Activated naive CD8-positive, alpha-beta T cell treated with anti-CD3 and anti-CD28 coated beads for 36 hours (primary cell): ENCODE data around the gene FHL2. TPM values are rescaled to one million over a fixed set of nuclear protein-coding genes. Genes with fewer than 3 reads are reported as not detected.

Experiments
- DNase-seq: peaks from one replicate; pipeline ENCODE4 v3.0.0; 2021
- H3K27ac Mint-ChIP-seq: one replicate; pipeline ENCODE4 v1.8.0; 2022; ENCODE audit warnings: mild to moderate bottlenecking, moderate library complexity, mixed read lengths
- H3K27me3 Mint-ChIP-seq: one replicate; pipeline ENCODE4 v1.8.0; 2022; ENCODE audit warnings: mild to moderate bottlenecking, mixed read lengths
- H3K36me3 Mint-ChIP-seq: one replicate; pipeline ENCODE4 v1.8.0; 2021; ENCODE audit warnings: mild to moderate bottlenecking, mixed read lengths
- H3K4me1 Mint-ChIP-seq: one replicate; pipeline ENCODE4 v1.8.0; 2021; ENCODE audit warnings: mixed read lengths
- H3K4me3 Mint-ChIP-seq: one replicate; pipeline ENCODE4 v1.8.0; 2022; ENCODE audit warnings: mild to moderate bottlenecking, moderate library complexity, mixed read lengths
- H3K9me3 Mint-ChIP-seq: one replicate; pipeline ENCODE4 v1.8.0; 2022; ENCODE audit warnings: mixed read lengths
- total RNA-seq, 2 experiments: library from RNA; stranded (reverse); gene quantifications; one replicate each; pipeline ENCODE4 v1.2.3, GENCODE V29; 2021

Gene FHL2
- total RNA-seq, 2 experiments from 2014 or later = 4.7 to 5.1 TPM

DNA sequence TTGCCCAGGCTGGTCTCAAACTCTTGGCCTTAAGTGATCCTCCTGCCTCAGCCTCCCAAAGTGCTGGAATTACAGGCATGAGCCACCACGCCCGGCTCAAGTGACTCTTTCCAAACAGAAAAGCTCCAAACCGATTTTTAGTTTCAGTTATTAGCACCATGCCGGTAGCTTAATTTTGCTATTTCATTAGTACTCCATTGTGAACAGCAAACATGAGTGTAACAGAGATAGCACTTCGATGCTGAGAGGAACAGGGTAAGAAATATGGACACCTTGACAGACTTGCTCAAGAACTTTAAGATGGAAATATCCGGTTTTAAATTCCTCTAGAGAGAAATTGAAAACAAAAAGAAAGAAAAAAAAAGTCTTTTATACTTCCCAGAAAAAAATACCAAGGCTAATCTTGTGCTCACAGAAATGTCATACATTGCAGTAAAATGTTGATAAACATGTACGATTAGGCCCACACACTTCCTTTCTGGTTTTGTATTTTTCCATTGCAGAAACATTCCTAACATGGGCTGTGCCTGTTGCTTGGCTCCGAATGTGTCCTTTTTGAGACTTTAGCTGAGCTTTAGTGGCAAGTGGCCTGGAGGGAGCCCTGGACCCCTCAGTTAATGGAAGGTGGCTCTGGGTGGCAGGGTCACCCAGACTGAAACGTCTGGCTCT is 18.3 kb downstream of the FHL2 start:
- Mint-ChIP-seq H3K4me1 (peaks cover 3% of the 10 kb centered on the region), H3K4me3 (no peak overlapping the region)

DNA sequence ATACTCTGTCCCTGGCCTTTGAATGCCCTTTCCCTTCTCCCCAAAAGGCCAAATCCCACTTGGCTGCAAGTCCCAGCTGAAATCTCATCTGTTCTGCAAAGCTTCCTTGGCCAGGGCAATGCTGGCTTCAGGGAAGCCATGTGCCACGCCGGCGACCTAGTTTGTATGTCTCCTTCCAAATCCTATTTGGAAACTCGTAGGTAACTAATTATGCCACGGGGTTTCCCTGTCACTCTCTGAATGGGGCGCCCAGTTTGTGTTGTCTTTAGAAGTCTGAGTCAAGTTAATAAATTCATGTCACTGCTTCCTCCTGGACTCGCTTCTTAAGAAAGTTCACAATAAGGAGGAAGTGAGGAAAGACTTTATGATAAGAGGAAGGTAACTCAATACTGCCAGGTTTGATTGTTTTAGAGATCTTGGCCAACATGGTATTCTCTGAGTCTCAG is 19.1 kb downstream of the FHL2 start:
- H3K36me3 Mint-ChIP-seq = no peaks in the 10 kb centered on the region
- no peak for DNase-seq
- H3K27ac Mint-ChIP-seq = no peak overlapping the region
- no peak overlapping the region for H3K4me3 Mint-ChIP-seq
- no peaks in the 10 kb centered on the region for H3K9me3 Mint-ChIP-seq
- H3K4me1 Mint-ChIP-seq = peaks cover 3% of the 10 kb centered on the region
- no peaks in the 10 kb centered on the region for H3K27me3 Mint-ChIP-seq

More for the DNA sequence above, 18.3 kb downstream of the FHL2 start:
- Mint-ChIP-seq H3K27ac (no peak overlapping the region), H3K27me3 (no peaks in the 10 kb centered on the region), H3K36me3 (no peaks in the 10 kb centered on the region), H3K9me3 (no peaks in the 10 kb centered on the region)
- no peak for DNase-seq

- Mint-ChIP-seq H3K4me3 (no peak overlapping the region), H3K27ac (no peak overlapping the region), H3K4me1 (peaks cover 4% of the 10 kb centered on the region), H3K9me3 (no peaks in the 10 kb centered on the region), H3K36me3 (no peaks in the 10 kb centered on the region), H3K27me3 (no peaks in the 10 kb centered on the region)
- no peak for DNase-seq
These were observed 19.9 kb downstream of the FHL2 start for GRCh38 chr2:105378921-105379383.

- no peak for DNase-seq
- Mint-ChIP-seq H3K4me3 (no peak overlapping the region), H3K9me3 (no peaks in the 10 kb centered on the region), H3K4me1 (peaks cover 4% of the 10 kb centered on the region), H3K27ac (no peak overlapping the region), H3K27me3 (no peaks in the 10 kb centered on the region), H3K36me3 (no peaks in the 10 kb centered on the region)
These were observed 20.5 kb downstream of the FHL2 start for GRCh38 chr2:105378276-105378840.

- Mint-ChIP-seq H3K9me3 (no peaks in the 10 kb centered on the region), H3K36me3 (no peaks in the 10 kb centered on the region), H3K27ac (no peak overlapping the region), H3K4me3 (no peak overlapping the region), H3K27me3 (no peaks in the 10 kb centered on the region), H3K4me1 (peaks cover 4% of the 10 kb centered on the region)
- no peak for DNase-seq
These were observed 21.0 kb downstream of the FHL2 start for GRCh38 chr2:105377871-105378270.

DNA sequence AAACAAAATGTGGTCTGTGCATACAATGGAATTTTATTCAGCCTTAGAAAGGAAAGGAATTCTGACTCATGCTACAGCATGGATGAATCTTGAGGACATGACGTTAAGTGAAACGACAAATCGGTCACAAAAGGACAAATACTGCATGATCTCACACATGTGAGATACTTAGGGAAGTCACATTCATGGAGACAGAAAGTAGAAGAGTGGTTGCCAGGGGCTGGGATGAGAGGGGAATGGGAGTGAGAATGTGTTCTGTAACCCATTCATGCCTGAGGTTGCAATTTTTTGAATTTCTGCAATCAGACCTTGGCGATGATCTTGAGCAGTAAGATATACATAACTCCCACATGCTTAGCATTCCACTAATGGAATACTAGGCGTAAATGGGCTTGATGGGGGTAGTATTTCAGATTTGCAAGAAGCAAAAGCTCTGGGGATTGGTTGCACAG is 22.0 kb downstream of the FHL2 start:
- Mint-ChIP-seq H3K27ac (no peak overlapping the region), H3K4me1 (peaks cover 4% of the 10 kb centered on the region), H3K27me3 (no peaks in the 10 kb centered on the region), H3K9me3 (no peaks in the 10 kb centered on the region), H3K4me3 (no peak overlapping the region), H3K36me3 (no peaks in the 10 kb centered on the region)
- DNase-seq = no peak

DNA sequence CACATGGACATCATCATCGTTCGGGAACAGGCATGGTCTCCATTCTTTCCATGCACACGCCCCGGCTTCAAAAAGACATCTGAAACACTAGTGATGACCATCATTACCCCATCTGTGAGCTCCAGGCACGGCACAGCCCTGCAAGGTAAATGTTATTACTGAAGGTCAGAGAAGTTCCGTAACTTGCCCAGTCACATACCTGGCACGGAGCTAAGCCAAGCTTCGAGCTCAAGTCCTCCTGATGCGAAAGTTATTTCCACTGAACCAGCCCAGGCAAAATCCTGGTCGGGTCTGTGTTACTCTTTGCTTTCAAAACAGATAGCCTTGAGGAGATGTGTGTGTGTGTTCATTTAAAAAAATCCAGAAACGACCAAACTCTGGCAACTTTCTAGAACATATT is 22.8 kb downstream of the FHL2 start:
- Mint-ChIP-seq H3K27me3 (no peaks in the 10 kb centered on the region), H3K9me3 (no peaks in the 10 kb centered on the region), H3K4me1 (peaks cover 4% of the 10 kb centered on the region), H3K4me3 (no peak overlapping the region), H3K36me3 (no peaks in the 10 kb centered on the region), H3K27ac (no peak overlapping the region)
- DNase-seq = no peak

- Mint-ChIP-seq H3K27ac (no peak overlapping the region), H3K4me1 (peaks cover 4% of the 10 kb centered on the region)
- DNase-seq = no peak
These were observed 23.8 kb downstream of the FHL2 start for GRCh38 chr2:105375001-105375561.

GRCh38 chr2:105373895-105374401 is 24.9 kb downstream of the FHL2 start:
- Mint-ChIP-seq H3K4me3 (peak overlapping the region; percentile 12), H3K27ac (peak overlapping the region; percentile 78), H3K9me3 (no peaks in the 10 kb centered on the region), H3K27me3 (no peaks in the 10 kb centered on the region), H3K4me1 (peaks cover 10% of the 10 kb centered on the region), H3K36me3 (no peaks in the 10 kb centered on the region)
- DNase-seq = no peak

More at GRCh38 chr2:105375001-105375561, 23.8 kb downstream of the FHL2 start:
- Mint-ChIP-seq H3K9me3 (no peaks in the 10 kb centered on the region), H3K36me3 (no peaks in the 10 kb centered on the region), H3K4me3 (no peak overlapping the region), H3K27me3 (no peaks in the 10 kb centered on the region)

DNA sequence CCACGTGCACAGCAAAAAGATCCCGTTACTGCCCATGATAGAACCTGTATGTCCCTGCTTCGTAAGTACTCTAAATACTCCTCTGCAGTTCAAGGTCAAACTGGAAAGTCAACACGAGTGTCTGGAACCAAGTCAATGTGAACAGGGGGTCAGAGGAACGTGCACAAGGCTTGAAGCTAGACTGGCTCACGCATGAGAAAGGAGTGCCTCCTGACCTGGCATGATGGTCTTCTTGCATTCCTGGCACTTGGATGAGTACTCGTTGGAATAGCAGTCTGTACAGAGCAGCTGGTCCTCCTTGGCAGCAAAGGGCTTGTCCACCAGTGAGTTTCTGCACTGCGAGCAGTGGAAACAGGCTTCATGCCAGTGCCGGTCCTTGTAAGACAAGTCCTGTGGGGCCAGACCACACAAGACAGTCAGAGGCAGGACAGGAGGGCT is 25.5 kb downstream of the FHL2 start:
- Mint-ChIP-seq H3K27ac (no peak overlapping the region), H3K36me3 (no peaks in the 10 kb centered on the region), H3K4me3 (no peak overlapping the region), H3K9me3 (no peaks in the 10 kb centered on the region), H3K27me3 (no peaks in the 10 kb centered on the region), H3K4me1 (peaks cover 10% of the 10 kb centered on the region)
- no peak for DNase-seq

- Mint-ChIP-seq H3K36me3 (no peaks in the 10 kb centered on the region), H3K9me3 (no peaks in the 10 kb centered on the region), H3K27me3 (no peaks in the 10 kb centered on the region), H3K27ac (no peak overlapping the region), H3K4me1 (peaks cover 10% of the 10 kb centered on the region), H3K4me3 (no peak overlapping the region)
- no peak for DNase-seq
These were observed 27.0 kb downstream of the FHL2 start for GRCh38 chr2:105371810-105372209.

- Mint-ChIP-seq H3K4me3 (no peak overlapping the region), H3K36me3 (no peaks in the 10 kb centered on the region), H3K27me3 (no peaks in the 10 kb centered on the region), H3K9me3 (no peaks in the 10 kb centered on the region), H3K27ac (no peak overlapping the region), H3K4me1 (peaks cover 10% of the 10 kb centered on the region)
- DNase-seq = no peak
These were observed 27.7 kb downstream of the FHL2 start for GRCh38 chr2:105371156-105371555.

DNA sequence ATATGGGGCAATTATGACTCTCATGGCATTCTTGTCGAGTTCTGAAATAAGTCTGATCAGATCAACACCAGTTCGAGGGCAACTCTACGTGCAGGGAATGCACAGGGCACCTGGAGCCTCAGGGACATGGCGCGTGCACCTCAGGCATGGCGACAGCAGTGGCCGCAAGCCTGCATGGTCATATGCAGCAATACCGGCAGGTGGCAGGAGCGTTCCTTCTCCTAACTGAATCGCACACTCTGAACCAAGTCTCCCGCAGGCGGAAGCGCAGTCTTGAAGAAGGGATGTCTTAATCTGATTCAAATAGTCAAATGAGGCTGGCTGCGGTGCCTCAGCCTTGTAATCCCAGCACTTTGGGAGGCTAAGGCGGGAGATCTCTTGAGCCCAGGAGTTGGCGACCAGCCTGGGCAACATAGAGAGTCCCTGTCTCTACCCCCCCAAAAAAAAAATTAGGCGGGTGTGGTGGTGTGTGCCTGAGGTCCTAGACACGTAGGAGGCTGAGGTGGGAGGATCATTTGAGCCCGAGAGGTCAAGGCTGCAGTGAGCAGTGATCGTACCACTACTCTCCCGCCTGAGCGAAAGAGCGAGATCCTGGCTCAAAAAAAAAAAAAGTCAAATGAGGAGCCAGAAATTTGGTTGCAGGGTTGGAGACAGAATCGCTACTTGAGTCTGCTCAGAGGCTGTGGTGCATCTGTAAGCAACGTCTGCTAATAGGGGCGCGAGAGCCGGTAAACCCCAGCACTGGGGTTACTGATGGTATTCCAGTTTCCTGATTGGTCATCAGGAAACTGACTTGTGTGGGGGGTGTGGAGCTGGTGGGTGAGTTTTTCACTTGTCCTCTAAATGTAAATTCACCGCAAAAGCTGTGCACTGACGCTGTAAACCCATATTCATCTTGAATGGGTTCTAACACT is 28.8 kb downstream of the FHL2 start:
- Mint-ChIP-seq H3K4me3 (no peak overlapping the region), H3K36me3 (no peaks in the 10 kb centered on the region), H3K4me1 (peaks cover 10% of the 10 kb centered on the region), H3K9me3 (no peaks in the 10 kb centered on the region), H3K27me3 (no peaks in the 10 kb centered on the region), H3K27ac (no peak overlapping the region)
- peak; percentile 81 for DNase-seq

GRCh38 chr2:105368759-105369408 is 30.0 kb downstream of the FHL2 start:
- Mint-ChIP-seq H3K4me1 (peaks cover 8% of the 10 kb centered on the region), H3K9me3 (no peaks in the 10 kb centered on the region), H3K36me3 (no peaks in the 10 kb centered on the region), H3K27ac (no peak overlapping the region), H3K4me3 (no peak overlapping the region), H3K27me3 (no peaks in the 10 kb centered on the region)
- DNase-seq = no peak
